CD14-positive monocyte (primary cell): ENCODE measurements around the gene GRM4. TPM values are rescaled to one million over a fixed set of nuclear protein-coding genes. Genes with fewer than 3 reads are reported as not detected.

Experiments
- DNase-seq, 3 donors: peaks; one replicate each; pipeline ENCODE4 v3.0.0-alpha.2; 2011 to 2022
- H2AFZ ChIP-seq: 2 replicates; pipeline ENCODE4 v1.6.0; 2012; ENCODE audit warnings: mild to moderate bottlenecking, low read depth, low read length, inconsistent platforms; ENCODE audit not compliant: insufficient read depth, poor library complexity, severe bottlenecking
- H3K27ac ChIP-seq, 2 donors: 1 replicate in 1 of 2; 2 replicates in 1 of 2; pipeline ENCODE4 v1.5.1; 2012 to 2013; ENCODE audit warnings: low read length in 2 of 2, control low read depth in 1 of 2, inconsistent platforms in 1 of 2, low read depth in 1 of 2, mild to moderate bottlenecking in 1 of 2
- H3K27me3 ChIP-seq, 2 donors: one replicate each; pipeline versions ENCODE4 v1.6.0 to v1.6.1; 2011 to 2013; ENCODE audit warnings: low read length in 2 of 2; ENCODE audit not compliant: control insufficient read depth in 2 of 2, insufficient read depth in 2 of 2
- H3K36me3 ChIP-seq, 2 donors: replicated peaks in 1 of 2; 1 replicate in 1 of 2; 2 replicates in 1 of 2; pipeline versions ENCODE4 v1.5.1 to v1.6.1; 2012 to 2013; ENCODE audit warnings: low read length in 2 of 2, control low read depth in 1 of 2, inconsistent platforms in 1 of 2, mild to moderate bottlenecking in 1 of 2; ENCODE audit not compliant: insufficient read depth in 2 of 2, control insufficient read depth in 1 of 2
- H3K4me1 ChIP-seq, 2 donors: 1 replicate in 1 of 2; 2 replicates in 1 of 2; pipeline versions ENCODE4 v1.5.1 to v1.6.1; 2012 to 2013; ENCODE audit warnings: low read length in 2 of 2, control low read depth in 1 of 2, inconsistent platforms in 1 of 2, mild to moderate bottlenecking in 1 of 2, moderate library complexity in 1 of 2; ENCODE audit not compliant: insufficient read depth in 2 of 2, control insufficient read depth in 1 of 2
- H3K4me2 ChIP-seq: replicated peaks from 2 replicates; pipeline ENCODE3; 2012; ENCODE audit warnings: low read length, moderate library complexity, mild to moderate bottlenecking; ENCODE audit not compliant: poor library complexity, severe bottlenecking; ENCODE audit errors: extremely low read depth
- H3K4me3 ChIP-seq, 3 experiments: fragments of 200-600 bp in 1 of 3; sonication (generic) in 1 of 3; replicated peaks in 1 of 3; 1 replicate in 2 of 3; 2 replicates in 1 of 3; pipeline ENCODE4 v1.5.1; 2011 to 2013; ENCODE audit warnings: low read length in 3 of 3, mild to moderate bottlenecking in 3 of 3, control low read depth in 2 of 3, low read depth in 2 of 3, inconsistent platforms in 1 of 3, moderate library complexity in 1 of 3
- H3K79me2 ChIP-seq: 2 replicates; pipeline ENCODE4 v1.6.0; 2012; ENCODE audit warnings: mild to moderate bottlenecking, control low read depth, inconsistent platforms, low read length, moderate library complexity; ENCODE audit not compliant: insufficient read depth
- H3K9ac ChIP-seq: 2 replicates; pipeline ENCODE4 v1.6.0; 2017; ENCODE audit warnings: low read length, mild to moderate bottlenecking; ENCODE audit not compliant: insufficient read depth, poor library complexity, severe bottlenecking
- H3K9me3 ChIP-seq, 2 donors: replicated peaks in 1 of 2; 1 replicate in 1 of 2; 2 replicates in 1 of 2; pipeline versions ENCODE4 v1.5.1 to v1.6.1; 2012 to 2013; ENCODE audit warnings: low read length in 2 of 2, control low read depth in 1 of 2; ENCODE audit not compliant: control insufficient read depth in 1 of 2, insufficient read depth in 1 of 2
- H4K20me1 ChIP-seq: 2 replicates; pipeline ENCODE4 v1.6.0; 2012; ENCODE audit warnings: mild to moderate bottlenecking, low read length, control low read depth, moderate library complexity; ENCODE audit not compliant: insufficient read depth
- H3K27ac Mint-ChIP-seq, 7 donors: one replicate each; pipeline ENCODE4 v1.8.0; 2020; ENCODE audit warnings: mild to moderate bottlenecking in 7 of 7, mixed read lengths in 7 of 7, moderate library complexity in 6 of 7, inconsistent platforms in 2 of 7
- H3K27me3 Mint-ChIP-seq, 3 donors: one replicate each; pipeline ENCODE4 v1.8.0; 2021 to 2022; ENCODE audit warnings: low read depth in 3 of 3, mild to moderate bottlenecking in 3 of 3, mixed read lengths in 3 of 3, moderate library complexity in 3 of 3, inconsistent platforms in 1 of 3
- H3K36me3 Mint-ChIP-seq, 2 donors: one replicate each; pipeline ENCODE4 v1.8.0; 2020; ENCODE audit warnings: mixed read lengths in 2 of 2, inconsistent platforms in 1 of 2, mild to moderate bottlenecking in 1 of 2
- H3K4me1 Mint-ChIP-seq: one replicate; pipeline ENCODE4 v1.8.0; 2020; ENCODE audit warnings: mild to moderate bottlenecking, mixed read lengths
- H3K4me3 Mint-ChIP-seq, 2 donors: one replicate each; pipeline ENCODE4 v1.8.0; 2020; ENCODE audit warnings: mild to moderate bottlenecking in 2 of 2, mixed read lengths in 2 of 2, moderate library complexity in 1 of 2
- H3K9me3 Mint-ChIP-seq, 7 donors: one replicate each; pipeline ENCODE4 v1.8.0; 2020 to 2022; ENCODE audit warnings: mixed read lengths in 7 of 7, mild to moderate bottlenecking in 6 of 7, moderate library complexity in 6 of 7, inconsistent platforms in 2 of 7
- CTCF ChIP-seq: fragments of 200-600 bp; IDR thresholded peaks from one replicate; pipeline ENCODE4 v1.8.0; 2022; ENCODE audit warnings: antibody characterized with exemption, mild to moderate bottlenecking
- WGBS: methylation state at CpG from one replicate; pipeline ENCODE4 v1.1.5; 2013; ENCODE audit warnings: missing lambda C conversion rate; ENCODE audit not compliant: insufficient coverage; 5-methylcytosine and 5-hydroxymethylcytosine counted together
- intact Hi-C, 2 donors: fragments of 100-400 bp; cut with micrococcal nuclease; formaldehyde crosslinking; loops; one replicate each; pipeline versions ENCODE4 v1.15.0 to v1.15.1; 2023
- polyA plus RNA-seq, 3 donors: library from polyadenylated mRNA; depleted of rRNA in 1 of 3; unstranded in 2 of 3; stranded (reverse) in 1 of 3; fragments of 300-500 nt in 2 of 3; fragments of >200 nt in 1 of 3; fragmentation: Illumina TruSeq in 2 of 3; gene quantifications; 1 replicate in 2 of 3; 2 replicates in 1 of 3; pipeline ENCODE4 v1.2.3, GENCODE V29; 2012 to 2021

The GRM4 gene
- polyA plus RNA-seq, 3 donors = not detected

- Histone ChIP-seq H3K79me2 (no peaks in the 10 kb centered on the region), H4K20me1 (no peaks in the 10 kb centered on the region), H3K9me3 (peaks cover 0 to under 1% of the 10 kb centered on the region in 2 donors), H3K27ac (no peak overlapping the region), H3K36me3 (no peaks in the 10 kb centered on the region), H3K27me3 (no peaks in the 10 kb centered on the region), H3K4me2 (no peak overlapping the region), H3K4me3 (no peak overlapping the region), H3K4me1 (no peaks in the 10 kb centered on the region), H3K9ac (no peak overlapping the region), H2AFZ (no peak overlapping the region)
- H3K27ac Mint-ChIP-seq = no peak overlapping the region
- H3K36me3 Mint-ChIP-seq = no peaks in the 10 kb centered on the region
- H3K4me3 Mint-ChIP-seq = no peak overlapping the region
- peaks cover 0 to 10% (median 6%) of the 10 kb centered on the region in 7 donors for H3K9me3 Mint-ChIP-seq
- H3K4me1 Mint-ChIP-seq = no peaks in the 10 kb centered on the region
- DNase-seq = no peak
- H3K27me3 Mint-ChIP-seq = peaks cover 7 to 14% (median 12%) of the 10 kb centered on the region in 3 donors
- TF ChIP-seq CTCF = no peak
- 60% methylated on average over 5 of the region's 8 CpGs for WGBS
- intact Hi-C loops = no loop called here
Observed at GRCh38 chr6:34053721-34054120, 92.2 kb downstream of the GRM4 start.

- Mint-ChIP-seq H3K27me3 (peaks cover 5 to 14% (median 12%) of the 10 kb centered on the region in 3 donors), H3K9me3 (peaks cover 0 to 12% (median 8%) of the 10 kb centered on the region in 7 donors), H3K4me3 (no peak overlapping the region), H3K36me3 (no peaks in the 10 kb centered on the region), H3K4me1 (no peaks in the 10 kb centered on the region), H3K27ac (no peak overlapping the region)
- no peak for DNase-seq
- intact Hi-C loops = no loop called here
- Histone ChIP-seq H3K9ac (no peak overlapping the region), H4K20me1 (no peaks in the 10 kb centered on the region), H3K4me3 (no peak overlapping the region), H3K27ac (no peak overlapping the region), H3K4me2 (no peak overlapping the region), H3K79me2 (no peaks in the 10 kb centered on the region), H3K36me3 (no peaks in the 10 kb centered on the region), H2AFZ (no peak overlapping the region), H3K4me1 (no peaks in the 10 kb centered on the region), H3K9me3 (peaks cover 0 to 3% of the 10 kb centered on the region in 2 donors), H3K27me3 (no peaks in the 10 kb centered on the region)
- no peak for TF ChIP-seq CTCF
- 87% methylated on average over 7 of the region's 7 CpGs for WGBS
Observed at GRCh38 chr6:34052918-34053608, 92.8 kb downstream of the GRM4 start.
